MG63 (cell line): ENCODE measurements around the gene GABRG3. TPM values are rescaled to one million over a fixed set of nuclear protein-coding genes. Genes with fewer than 3 reads are reported as not detected.

Experiments
- DNase-seq: peaks from one replicate; pipeline ENCODE4 v3.0.0-alpha.2; 2020
- H3K27me3 ChIP-seq: fragments of 250-450 bp; sonication (Bioruptor Pico); 2 replicates; pipeline ENCODE4 v1.5.1; 2020; ENCODE audit warnings: mild to moderate bottlenecking, moderate library complexity
- H3K36me3 ChIP-seq: fragments of 250-450 bp; sonication (Bioruptor Pico); 2 replicates; pipeline ENCODE4 v1.5.1; 2020; ENCODE audit warnings: mild to moderate bottlenecking, moderate library complexity
- H3K4me3 ChIP-seq: fragments of 250-450 bp; sonication (Bioruptor Pico); 2 replicates; pipeline ENCODE4 v1.5.1; 2020; ENCODE audit warnings: mild to moderate bottlenecking, moderate library complexity
- H3K9me3 ChIP-seq: fragments of 250-450 bp; sonication (Bioruptor Pico); 2 replicates; pipeline ENCODE4 v1.5.1; 2020; ENCODE audit warnings: mild to moderate bottlenecking, moderate library complexity
- total RNA-seq: library from RNA; depleted of rRNA; stranded (reverse); fragments of >200 nt; shearing (Covaris generic); gene quantifications from 2 replicates; pipeline ENCODE4 v1.2.3, GENCODE V29; 2014; ENCODE audit warnings: low replicate concordance

Gene GABRG3
- total RNA-seq, 1 experiment from 2014 or later: not detected

- no peaks in the 10 kb centered on the region for H3K36me3 ChIP-seq
- no peaks in the 10 kb centered on the region for H3K27me3 ChIP-seq
- no peaks in the 10 kb centered on the region for H3K9me3 ChIP-seq
- no peak for DNase-seq
- H3K4me3 ChIP-seq: no peak overlapping the region
These were observed 487.5 kb downstream of the GABRG3 start for GRCh38 chr15:27458345-27459084.

DNA sequence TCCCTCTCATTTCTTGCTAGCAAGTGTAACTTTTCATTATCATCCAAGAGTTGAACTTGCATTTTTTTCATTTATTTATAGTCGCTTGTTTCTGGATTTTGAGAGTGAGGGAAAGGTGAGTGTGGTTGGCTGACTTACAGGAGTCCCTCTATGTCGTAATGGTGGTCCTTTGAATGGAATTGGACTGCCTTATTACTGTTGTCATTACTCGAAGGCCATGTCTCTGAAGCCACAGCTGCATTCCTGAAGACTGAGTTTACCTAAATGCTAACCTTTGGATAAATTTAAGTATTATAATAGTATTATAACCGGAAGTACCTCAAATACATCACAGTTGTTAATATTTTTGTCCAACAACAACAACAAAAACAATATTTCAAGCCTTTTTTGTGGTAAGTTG lies 488.9 kb downstream of the GABRG3 start:
- Histone ChIP-seq H3K36me3 (no peaks in the 10 kb centered on the region), H3K4me3 (no peak overlapping the region), H3K9me3 (no peaks in the 10 kb centered on the region), H3K27me3 (no peaks in the 10 kb centered on the region)
- DNase-seq: no peak

GRCh38 chr15:27461181-27461580 lies 490.2 kb downstream of the GABRG3 start:
- Histone ChIP-seq H3K9me3 (no peaks in the 10 kb centered on the region), H3K36me3 (no peaks in the 10 kb centered on the region), H3K4me3 (no peak overlapping the region), H3K27me3 (no peaks in the 10 kb centered on the region)
- no peak for DNase-seq

- DNase-seq: no peak
- Histone ChIP-seq H3K27me3 (no peaks in the 10 kb centered on the region), H3K4me3 (no peak overlapping the region), H3K36me3 (no peaks in the 10 kb centered on the region), H3K9me3 (no peaks in the 10 kb centered on the region)
These were observed 492.6 kb downstream of the GABRG3 start for GRCh38 chr15:27463525-27464088.

DNA sequence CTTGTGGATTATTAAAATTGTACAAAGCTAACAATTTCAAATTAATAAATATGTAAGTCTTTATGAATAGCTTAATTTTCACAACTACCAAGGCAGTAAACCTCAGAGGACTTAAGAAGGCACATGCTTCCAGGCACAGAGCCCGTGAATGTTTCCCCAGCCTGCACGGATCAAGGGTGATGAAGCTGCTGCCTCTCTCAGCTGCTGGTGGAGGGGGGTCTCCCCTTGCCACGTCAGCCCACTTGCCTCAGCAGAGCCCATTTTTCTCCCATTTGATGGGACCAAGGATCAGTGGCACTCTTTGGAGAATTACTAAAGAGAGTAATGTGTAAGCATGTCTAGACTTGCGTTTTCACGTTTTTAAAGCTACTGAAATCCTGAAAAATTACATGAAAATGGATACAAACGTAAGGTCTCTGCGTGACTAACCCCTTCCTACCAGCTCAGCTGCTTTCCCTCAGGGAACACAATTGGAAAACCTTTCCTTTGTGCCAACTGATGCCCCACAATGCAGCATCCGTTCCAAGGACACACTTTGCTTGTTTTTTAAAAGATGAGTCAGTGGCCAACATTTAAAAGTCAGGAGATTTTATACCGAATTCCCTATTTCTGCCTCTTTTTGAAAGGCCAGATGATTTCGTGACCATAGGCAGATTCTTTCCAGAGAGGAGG lies 494.1 kb downstream of the GABRG3 start:
- no peak for DNase-seq
- H3K36me3 ChIP-seq: no peaks in the 10 kb centered on the region

DNA sequence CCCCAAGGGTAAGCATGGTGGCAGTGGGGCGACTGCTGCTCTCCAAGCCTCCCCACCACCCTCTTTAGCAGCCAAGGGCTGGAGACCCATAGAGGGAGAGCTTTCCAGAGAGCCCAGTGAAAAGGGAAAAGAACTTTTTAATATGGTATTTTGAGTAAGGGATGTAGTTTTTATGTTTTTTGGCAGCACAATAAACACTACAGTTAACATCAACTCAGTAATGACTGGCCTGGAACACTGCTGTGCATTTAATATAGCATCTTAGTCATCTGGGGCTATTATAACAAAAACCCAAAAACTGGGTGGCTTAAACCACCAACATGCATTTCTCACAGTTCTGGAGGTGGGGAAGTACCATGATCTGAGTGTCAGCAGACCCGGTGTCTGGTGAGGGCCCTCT lies 495.8 kb downstream of the GABRG3 start:
- no peaks in the 10 kb centered on the region for H3K9me3 ChIP-seq
- DNase-seq: no peak
- no peaks in the 10 kb centered on the region for H3K36me3 ChIP-seq

More for the DNA sequence above, 494.1 kb downstream of the GABRG3 start:
- H3K9me3 ChIP-seq: no peaks in the 10 kb centered on the region
- H3K27me3 ChIP-seq: no peaks in the 10 kb centered on the region
- H3K4me3 ChIP-seq: no peak overlapping the region

GRCh38 chr15:27468151-27468591 lies 497.2 kb downstream of the GABRG3 start:
- H3K9me3 ChIP-seq: no peaks in the 10 kb centered on the region
- H3K36me3 ChIP-seq: no peaks in the 10 kb centered on the region
- no peak overlapping the region for H3K4me3 ChIP-seq
- DNase-seq: no peak
- no peaks in the 10 kb centered on the region for H3K27me3 ChIP-seq

More for the DNA sequence above, 495.8 kb downstream of the GABRG3 start:
- Histone ChIP-seq H3K4me3 (no peak overlapping the region), H3K27me3 (no peaks in the 10 kb centered on the region)

DNA sequence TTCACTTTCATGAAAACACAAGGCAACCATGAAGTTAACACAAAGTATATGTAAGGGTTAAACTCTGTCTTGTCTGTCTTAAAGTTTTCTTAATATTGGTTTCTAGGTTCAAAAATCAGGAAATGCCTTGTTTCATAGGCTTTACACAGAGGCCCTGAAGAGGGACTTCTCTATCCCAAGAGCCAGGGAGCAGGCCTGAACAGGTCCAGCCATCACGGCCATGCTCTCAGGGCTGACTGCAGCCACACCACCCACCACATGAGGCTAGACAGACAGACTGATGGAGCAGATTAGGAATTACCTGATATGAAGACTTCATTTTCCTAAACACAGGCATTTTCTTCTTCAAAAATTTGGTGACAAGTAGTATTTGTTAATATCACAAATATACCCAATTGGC lies 502.9 kb downstream of the GABRG3 start:
- H3K36me3 ChIP-seq: no peaks in the 10 kb centered on the region
- no peak for DNase-seq
- H3K4me3 ChIP-seq: no peak overlapping the region
- no peaks in the 10 kb centered on the region for H3K9me3 ChIP-seq
- no peaks in the 10 kb centered on the region for H3K27me3 ChIP-seq

- Histone ChIP-seq H3K27me3 (no peaks in the 10 kb centered on the region), H3K36me3 (no peaks in the 10 kb centered on the region), H3K9me3 (no peaks in the 10 kb centered on the region), H3K4me3 (no peak overlapping the region)
- DNase-seq: no peak
These were observed 504.4 kb downstream of the GABRG3 start for GRCh38 chr15:27475395-27475794.

DNA sequence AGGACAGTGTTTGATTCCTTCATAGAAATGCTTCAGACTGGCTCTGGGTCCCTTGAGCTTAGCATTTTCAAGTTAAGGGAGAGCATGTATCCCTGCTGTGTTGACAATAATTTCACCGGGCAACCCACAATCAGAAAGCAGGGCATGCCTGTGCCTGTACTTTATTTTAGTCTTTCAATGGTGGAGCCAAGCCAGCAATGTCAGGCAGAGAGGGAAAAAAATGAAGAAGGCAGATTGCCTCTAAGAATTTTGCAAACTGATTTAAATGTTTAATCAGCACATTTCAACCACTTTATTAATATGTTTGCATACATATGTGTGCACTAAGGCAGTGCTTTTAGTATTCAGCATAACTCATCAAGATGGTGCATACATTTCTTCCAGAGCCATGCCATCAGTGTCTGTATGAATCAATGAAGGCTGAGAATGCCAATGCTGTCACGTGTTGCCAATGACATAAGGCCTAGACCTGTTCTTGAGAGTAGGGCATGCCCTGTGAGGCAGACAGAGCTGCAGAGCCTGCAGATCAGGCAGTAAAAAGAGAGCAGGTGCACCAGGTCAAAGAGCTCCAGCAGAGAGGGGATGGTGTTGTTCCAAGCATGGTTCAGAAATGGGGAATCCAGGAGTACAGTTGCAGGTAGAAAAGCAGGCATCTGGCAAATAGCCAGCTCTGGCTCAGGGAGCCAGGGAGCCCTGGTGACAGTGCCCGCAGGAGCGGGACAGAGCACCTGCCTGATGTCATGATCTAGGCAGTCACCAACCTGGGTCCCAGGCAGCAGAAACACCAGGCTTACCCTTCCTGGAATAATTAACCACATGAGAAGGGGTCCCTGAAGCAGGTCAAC lies 508.5 kb downstream of the GABRG3 start:
- Histone ChIP-seq H3K36me3 (no peaks in the 10 kb centered on the region), H3K27me3 (no peaks in the 10 kb centered on the region), H3K9me3 (no peaks in the 10 kb centered on the region), H3K4me3 (no peak overlapping the region)
- no peak for DNase-seq

DNA sequence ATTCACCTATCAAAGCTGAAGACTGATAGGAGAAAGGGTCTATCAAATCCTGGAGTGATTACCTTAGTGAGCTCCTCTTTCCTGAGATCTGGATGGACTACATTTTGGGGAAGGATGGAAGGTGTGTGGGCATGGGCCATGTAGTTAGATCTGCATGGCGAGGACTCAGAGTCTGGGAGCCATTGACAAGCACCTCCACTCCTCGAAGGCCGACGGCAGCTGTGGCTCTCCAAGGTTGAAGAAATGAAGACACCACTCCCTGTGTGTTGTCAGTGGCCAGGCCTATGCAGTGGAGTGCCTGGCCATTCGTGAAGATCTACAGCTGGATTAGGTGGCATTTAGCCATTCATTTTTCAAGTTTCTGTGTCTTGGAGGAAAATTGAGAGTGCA lies 509.2 kb downstream of the GABRG3 start:
- H3K9me3 ChIP-seq: no peaks in the 10 kb centered on the region
- no peaks in the 10 kb centered on the region for H3K36me3 ChIP-seq
- no peak for DNase-seq
- no peak overlapping the region for H3K4me3 ChIP-seq
- no peaks in the 10 kb centered on the region for H3K27me3 ChIP-seq

DNA sequence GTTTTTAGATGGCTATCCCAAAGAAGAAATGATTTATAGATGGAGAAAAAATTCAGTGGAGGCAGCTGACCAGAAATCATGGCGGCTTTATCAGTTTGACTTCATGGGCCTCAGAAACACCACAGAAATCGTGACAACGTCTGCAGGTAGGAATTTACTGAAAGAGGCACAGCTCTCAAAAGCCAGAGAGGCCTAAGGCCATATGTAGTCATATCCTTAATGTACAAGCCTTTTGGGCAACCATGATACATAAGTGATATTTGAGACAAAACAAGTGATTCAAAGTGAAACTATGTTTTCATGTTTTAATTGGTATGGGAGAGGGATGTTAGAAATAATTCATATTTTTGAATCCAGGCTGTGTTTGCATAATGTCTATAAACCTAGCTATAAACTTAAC lies 509.7 kb downstream of the GABRG3 start:
- H3K4me3 ChIP-seq: no peak overlapping the region

GRCh38 chr15:27481768-27482167 lies 510.8 kb downstream of the GABRG3 start:
- H3K27me3 ChIP-seq: no peaks in the 10 kb centered on the region
- no peaks in the 10 kb centered on the region for H3K36me3 ChIP-seq
- H3K4me3 ChIP-seq: no peak overlapping the region
- no peaks in the 10 kb centered on the region for H3K9me3 ChIP-seq
- no peak for DNase-seq

More for the DNA sequence above, 509.7 kb downstream of the GABRG3 start:
- H3K9me3 ChIP-seq: no peaks in the 10 kb centered on the region
- H3K27me3 ChIP-seq: no peaks in the 10 kb centered on the region
- H3K36me3 ChIP-seq: no peaks in the 10 kb centered on the region
- no peak for DNase-seq

DNA sequence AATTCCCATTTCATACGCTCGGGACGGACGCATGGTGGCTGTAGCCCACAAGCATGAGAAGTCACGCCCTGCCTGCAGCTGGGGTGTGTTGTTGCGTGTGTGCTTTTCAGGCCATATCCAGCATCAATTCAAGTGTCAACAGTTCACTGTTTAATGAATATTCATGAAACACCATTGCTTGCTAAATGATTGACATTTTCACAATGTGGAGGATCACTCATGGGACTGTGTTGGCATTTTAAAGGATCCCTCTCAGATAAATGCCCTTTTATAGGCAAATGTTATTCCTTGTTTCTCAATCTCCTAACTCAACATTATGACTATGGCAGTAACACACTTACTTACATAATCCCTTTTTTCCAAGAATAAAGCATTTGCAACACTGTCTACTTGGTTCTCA lies 511.3 kb downstream of the GABRG3 start:
- no peak for DNase-seq
- no peaks in the 10 kb centered on the region for H3K27me3 ChIP-seq
- H3K9me3 ChIP-seq: no peaks in the 10 kb centered on the region
- H3K36me3 ChIP-seq: no peaks in the 10 kb centered on the region
- no peak overlapping the region for H3K4me3 ChIP-seq

DNA sequence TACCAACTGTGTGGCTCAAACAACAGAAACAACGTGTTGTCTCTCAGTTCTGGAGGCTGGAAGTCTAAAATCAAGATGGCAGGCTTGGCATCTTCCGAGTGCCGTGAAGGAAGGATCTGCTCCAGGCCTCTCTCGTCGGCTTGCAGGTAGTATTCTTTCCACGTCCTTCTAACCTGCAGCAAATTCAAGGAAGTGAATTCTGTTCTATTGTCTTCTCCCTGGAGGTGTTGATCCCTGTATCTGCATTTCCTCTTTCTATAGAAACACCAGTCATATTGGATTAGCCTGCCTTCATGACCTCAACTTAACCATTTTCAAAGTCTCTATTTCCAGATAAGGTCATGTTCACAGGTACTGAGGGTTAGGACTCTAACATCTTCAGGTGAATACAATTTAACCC lies 512.1 kb downstream of the GABRG3 start:
- DNase-seq: no peak
- no peaks in the 10 kb centered on the region for H3K9me3 ChIP-seq
- H3K36me3 ChIP-seq: no peaks in the 10 kb centered on the region
- no peak overlapping the region for H3K4me3 ChIP-seq
- no peaks in the 10 kb centered on the region for H3K27me3 ChIP-seq

DNA sequence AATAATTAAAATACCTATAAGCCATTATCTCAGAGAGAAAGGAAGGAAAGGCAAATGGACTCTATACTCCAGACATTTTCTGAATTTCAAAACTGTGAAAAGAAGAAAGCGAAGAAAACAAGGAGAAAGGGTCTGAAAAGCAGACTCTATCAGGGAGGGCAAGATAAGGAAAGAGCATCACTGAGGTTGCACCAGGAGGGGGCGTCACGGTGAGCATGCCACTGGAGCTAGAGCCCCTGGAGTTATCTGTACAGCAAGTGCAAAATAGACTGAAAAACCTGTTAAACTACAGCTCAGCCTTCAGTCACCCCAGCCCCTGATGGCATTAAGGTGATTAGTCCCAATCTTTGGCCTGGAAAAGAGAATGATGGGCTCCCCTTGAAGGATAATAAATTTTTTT lies 514.3 kb downstream of the GABRG3 start:
- DNase-seq: no peak
- H3K36me3 ChIP-seq: no peaks in the 10 kb centered on the region
- H3K27me3 ChIP-seq: no peaks in the 10 kb centered on the region
- H3K4me3 ChIP-seq: no peak overlapping the region
- no peaks in the 10 kb centered on the region for H3K9me3 ChIP-seq

DNA sequence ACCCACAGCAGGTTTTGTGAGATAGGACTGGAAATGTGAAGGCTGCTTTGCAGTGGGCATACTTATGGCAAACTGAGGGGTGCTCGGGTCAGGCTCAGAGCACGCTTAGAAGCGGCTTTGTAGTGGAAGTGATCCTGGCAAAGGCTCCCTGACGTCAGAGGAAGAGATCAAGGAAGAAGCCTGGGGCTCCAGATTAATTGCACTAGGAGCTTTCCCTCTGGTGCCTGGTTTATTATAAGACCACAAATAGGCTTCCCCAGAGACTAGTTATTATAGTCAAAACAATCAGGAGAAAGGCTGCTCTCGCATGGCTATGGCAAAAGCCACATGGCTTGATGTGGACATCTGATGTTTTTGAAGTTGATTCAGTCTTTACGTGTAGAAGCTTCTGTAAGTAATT lies 515.1 kb downstream of the GABRG3 start:
- no peak overlapping the region for H3K4me3 ChIP-seq
- H3K36me3 ChIP-seq: no peaks in the 10 kb centered on the region
- DNase-seq: no peak
- no peaks in the 10 kb centered on the region for H3K9me3 ChIP-seq
- no peaks in the 10 kb centered on the region for H3K27me3 ChIP-seq
